Uterus (tissue), 2 donors: Measurements from ENCODE around the gene SMAD6.

Experiments used
- CTCF ChIP-seq, 4 experiments: fragments of 200-600 bp in 2 of 4; fragments of 450-650 bp in 2 of 4; sonication (generic) in 2 of 4; IDR thresholded peaks; one replicate each; pipeline ENCODE4 v1.5.1; 2016 to 2019; ENCODE audit warnings: antibody characterized with exemption in 4 of 4, mild to moderate bottlenecking in 2 of 4, moderate library complexity in 1 of 4
- POLR2A ChIP-seq, 2 donors: fragments of 450-650 bp; IDR thresholded peaks; one replicate each; pipeline ENCODE4 v1.6.1; 2016; ENCODE audit warnings: antibody characterized with exemption in 2 of 2, mild to moderate bottlenecking in 1 of 2, moderate library complexity in 1 of 2

DNA sequence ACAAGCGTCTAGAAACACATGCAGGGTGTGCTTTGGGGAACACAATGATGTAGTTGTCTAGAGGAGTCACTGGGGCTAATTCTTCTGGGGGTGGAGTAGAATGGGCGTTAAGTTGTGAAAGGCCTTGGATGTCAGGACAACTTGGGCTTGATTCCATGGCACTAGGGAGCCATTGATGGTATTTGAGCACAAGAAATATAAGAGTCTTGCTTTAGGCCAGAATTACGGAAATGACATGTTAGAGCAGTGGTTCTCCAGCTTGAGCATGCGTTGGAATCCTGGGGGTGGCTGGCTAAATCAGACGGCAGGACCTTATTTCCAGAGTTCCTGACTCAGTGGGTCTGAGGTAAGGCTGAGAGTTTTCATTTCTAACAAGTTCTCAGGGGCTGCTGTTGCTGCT lies 29.2 kb upstream of the SMAD6 start:
- TF ChIP-seq POLR2A (IDR thresholded peaks at IDR 0.05) = no peak
- no peak for TF ChIP-seq CTCF (IDR thresholded peaks at IDR 0.05)
